ENCODE data around the gene JMJD1C. TPM values are rescaled to one million over a fixed set of nuclear protein-coding genes. Genes with fewer than 3 reads are reported as not detected.

JMJD1C gene
- total and polyA plus RNA-seq, 11 donors: 20.3 to 54.6 (median 34.1) TPM

- no peak overlapping the region for H3K27ac ChIP-seq
- 96 to 99% (median 97%) methylated on average over 3 of the region's 3 CpGs for WGBS, 4 donors
- intact Hi-C loops (cut with DNase I): no loop called here
- H3K27me3 ChIP-seq: no peaks in the 10 kb centered on the region
- no peak for ATAC-seq
- no peaks in the 10 kb centered on the region for H3K9me3 ChIP-seq
- no peak for DNase-seq
- H3K4me3 ChIP-seq: no peak overlapping the region
- peaks cover 0 to 57% (median 33%) of the 10 kb centered on the region in 12 donors for H3K4me1 ChIP-seq
- TF ChIP-seq POLR2A (IDR thresholded peaks at IDR 0.05) (no peak), CTCF (IDR thresholded peaks at IDR 0.05) (no peak)
- H3K36me3 ChIP-seq: no peaks in the 10 kb centered on the region
Measured at GRCh38 chr10:63424576-63424975, 41.2 kb downstream of the JMJD1C start.

GRCh38 chr10:63423494-63423893 lies 42.3 kb downstream of the JMJD1C start:
- no peaks in the 10 kb centered on the region for H3K27me3 ChIP-seq
- peaks cover 0 to 49% (median 22%) of the 10 kb centered on the region in 12 donors for H3K4me1 ChIP-seq
- no peaks in the 10 kb centered on the region for H3K9me3 ChIP-seq
- intact Hi-C loops (cut with DNase I): no loop called here
- no peak overlapping the region for H3K4me3 ChIP-seq
- DNase-seq (no peak), ATAC-seq (no peak)
- H3K27ac ChIP-seq: no peak overlapping the region
- TF ChIP-seq POLR2A (IDR thresholded peaks at IDR 0.05): no peak
- TF ChIP-seq CTCF (IDR thresholded peaks at IDR 0.05): no peak
- 60 to 62% (median 61%) methylated on average over 3 of the region's 3 CpGs for WGBS, 4 donors
- H3K36me3 ChIP-seq: no peaks in the 10 kb centered on the region

GRCh38 chr10:63421591-63421990 lies 44.2 kb downstream of the JMJD1C start:
- no peaks in the 10 kb centered on the region for H3K27me3 ChIP-seq
- ATAC-seq (peak; percentile 33 to 72 (median 60)), DNase-seq (no peak)
- TF ChIP-seq POLR2A (IDR thresholded peaks at IDR 0.05): no peak
- no peak overlapping the region for H3K4me3 ChIP-seq
- H3K36me3 ChIP-seq: no peaks in the 10 kb centered on the region
- H3K4me1 ChIP-seq: peaks cover 0 to 49% (median 25%) of the 10 kb centered on the region in 12 donors
- intact Hi-C loops (cut with DNase I): no loop called here
- no peaks in the 10 kb centered on the region for H3K9me3 ChIP-seq
- peak overlapping the region in 2 of 12 donors; percentile 15 to 39 for H3K27ac ChIP-seq

GRCh38 chr10:63416376-63416775 lies 49.4 kb downstream of the JMJD1C start:
- Histone ChIP-seq H3K36me3 (no peaks in the 10 kb centered on the region), H3K4me3 (no peak overlapping the region), H3K27ac (no peak overlapping the region), H3K4me1 (peaks cover 4 to 52% (median 27%) of the 10 kb centered on the region in 12 donors), H3K27me3 (no peaks in the 10 kb centered on the region), H3K9me3 (no peaks in the 10 kb centered on the region)
- intact Hi-C loops (cut with DNase I): no loop called here
- 77 to 85% (median 84%) methylated on average over 1 of the region's 1 CpG for WGBS, 4 donors
- TF ChIP-seq POLR2A (IDR thresholded peaks at IDR 0.05): no peak
- no peak for TF ChIP-seq CTCF (IDR thresholded peaks at IDR 0.05)
- ATAC-seq (no peak), DNase-seq (no peak)

- ATAC-seq (no peak), DNase-seq (no peak)
- H3K27me3 ChIP-seq: no peaks in the 10 kb centered on the region
- WGBS, 4 donors: 34 to 54% (median 48%) methylated on average over 5 of the region's 5 CpGs
- intact Hi-C loops (cut with DNase I): no loop called here
- H3K36me3 ChIP-seq: no peaks in the 10 kb centered on the region
- TF ChIP-seq CTCF (IDR thresholded peaks at IDR 0.05) (no peak), POLR2A (IDR thresholded peaks at IDR 0.05) (no peak)
- no peak overlapping the region for H3K27ac ChIP-seq
- H3K4me1 ChIP-seq: peaks cover 4 to 49% (median 24%) of the 10 kb centered on the region in 12 donors
- H3K4me3 ChIP-seq: no peak overlapping the region
- H3K9me3 ChIP-seq: no peaks in the 10 kb centered on the region
Measured at GRCh38 chr10:63415640-63416244, 50.0 kb downstream of the JMJD1C start.
